GM23338 (cell line): ENCODE data around the gene KCNF1. TPM values are rescaled to one million over a fixed set of nuclear protein-coding genes. Genes with fewer than 3 reads are reported as not detected.

Source experiments
- ATAC-seq: fragments of 200-7000 bp; cut with Tn5 transposase; 3 replicates; pipeline ENCODE4 v1.9.1; 2020
- DNase-seq: peaks from one replicate; pipeline ENCODE4 v3.0.0-alpha.2; 2015; ENCODE audit warnings: low spot score
- H2AFZ ChIP-seq: fragments of 200-600 bp; sonication (generic); 2 replicates; pipeline ENCODE4 v1.8.0; 2016; ENCODE audit warnings: antibody characterized with exemption, mild to moderate bottlenecking, moderate library complexity
- H3F3A ChIP-seq: fragments of 200-600 bp; sonication (generic); replicated peaks from 2 replicates; pipeline ENCODE4 v1.8.0; 2017; ENCODE audit warnings: antibody characterized with exemption, mixed run types, low read depth
- H3K27ac ChIP-seq: fragments of 200-600 bp; sonication (generic); 2 replicates; pipeline ENCODE4 v1.6.1; 2016; ENCODE audit warnings: low read depth
- H3K27me3 ChIP-seq: fragments of 200-600 bp; sonication (generic); 2 replicates; pipeline ENCODE4 v1.8.0; 2016; ENCODE audit warnings: mild to moderate bottlenecking, mixed run types, moderate library complexity; ENCODE audit not compliant: insufficient read depth
- H3K36me3 ChIP-seq: fragments of 200-600 bp; sonication (generic); 2 replicates; pipeline ENCODE4 v1.8.0; 2016; ENCODE audit warnings: mild to moderate bottlenecking; ENCODE audit not compliant: insufficient read depth
- H3K4me1 ChIP-seq: fragments of 200-600 bp; sonication (generic); 2 replicates; pipeline ENCODE4 v1.8.0; 2016; ENCODE audit warnings: mild to moderate bottlenecking, moderate library complexity; ENCODE audit not compliant: insufficient read depth
- H3K4me2 ChIP-seq: fragments of 200-600 bp; sonication (generic); 2 replicates; pipeline ENCODE4 v1.7.1; 2017; ENCODE audit warnings: mixed run types
- H3K4me3 ChIP-seq: fragments of 200-600 bp; sonication (generic); 2 replicates; pipeline ENCODE4 v1.6.1; 2016; ENCODE audit warnings: mixed run types
- H3K79me2 ChIP-seq: fragments of 200-600 bp; sonication (generic); replicated peaks from 2 replicates; pipeline ENCODE4 v1.8.0; 2017; ENCODE audit warnings: mild to moderate bottlenecking; ENCODE audit not compliant: insufficient read depth
- H3K9me2 ChIP-seq: fragments of 200-600 bp; sonication (generic); 2 replicates; pipeline ENCODE4 v1.8.0; 2017; ENCODE audit not compliant: insufficient read depth
- H4K20me1 ChIP-seq: fragments of 200-600 bp; sonication (generic); replicated peaks from 2 replicates; pipeline ENCODE4 v1.8.0; 2017; ENCODE audit warnings: mild to moderate bottlenecking; ENCODE audit not compliant: insufficient read depth
- H3K27ac Mint-ChIP-seq: 2 replicates; pipeline ENCODE4 v1.8.0; 2020; ENCODE audit warnings: inconsistent platforms, mild to moderate bottlenecking, moderate library complexity, mixed read lengths
- H3K27me3 Mint-ChIP-seq: 3 replicates; pipeline ENCODE4 v1.8.0; 2022; ENCODE audit warnings: low read depth, mild to moderate bottlenecking, moderate library complexity, mixed read lengths, inconsistent platforms; ENCODE audit not compliant: insufficient read depth, poor library complexity
- H3K36me3 Mint-ChIP-seq: 3 replicates; pipeline ENCODE4 v1.8.0; 2021; ENCODE audit warnings: low read depth, mild to moderate bottlenecking, inconsistent platforms, moderate library complexity, mixed read lengths
- H3K4me1 Mint-ChIP-seq: 3 replicates; pipeline ENCODE4 v1.8.0; 2020; ENCODE audit warnings: mild to moderate bottlenecking, inconsistent platforms, mixed read lengths
- H3K4me3 Mint-ChIP-seq: 3 replicates; pipeline ENCODE4 v1.8.0; 2021; ENCODE audit warnings: moderate library complexity, mild to moderate bottlenecking, inconsistent platforms, mixed read lengths
- H3K9me3 Mint-ChIP-seq: 3 replicates; pipeline ENCODE4 v1.8.0; 2020; ENCODE audit warnings: moderate library complexity, mild to moderate bottlenecking, inconsistent platforms, mixed read lengths
- CREB1 ChIP-seq: fragments of 250-450 bp; sonication (Bioruptor Pico); IDR thresholded peaks from 2 replicates; pipeline ENCODE4 v1.5.0; 2020; ENCODE audit warnings: low read depth, mild to moderate bottlenecking, moderate library complexity
- ETS1 ChIP-seq: IDR thresholded peaks from 2 replicates; pipeline ENCODE4 v1.6.1; 2016; ENCODE audit warnings: antibody characterized with exemption
- EZH2 ChIP-seq: fragments of 200-600 bp; sonication (generic); IDR thresholded peaks from one replicate; pipeline ENCODE4 v1.8.0; 2017; ENCODE audit warnings: antibody characterized with exemption, mild to moderate bottlenecking, low read depth; ENCODE audit not compliant: unreplicated experiment
- EZH2phosphoT487 ChIP-seq: fragments of 200-600 bp; sonication (generic); IDR thresholded peaks from one replicate; pipeline ENCODE4 v1.8.1; 2018; ENCODE audit warnings: antibody characterized with exemption; ENCODE audit not compliant: unreplicated experiment
- JUNB ChIP-seq: IDR thresholded peaks from one replicate; pipeline ENCODE4 v1.6.1; 2016; ENCODE audit warnings: antibody characterized with exemption; ENCODE audit not compliant: unreplicated experiment
- ZNF331 ChIP-seq: fragments of 250-450 bp; sonication (Bioruptor Pico); IDR thresholded peaks from 2 replicates; pipeline ENCODE4 v1.5.0; 2020; ENCODE audit warnings: low read depth, mild to moderate bottlenecking, moderate library complexity
- ZNF462 ChIP-seq: fragments of 250-450 bp; sonication (Bioruptor Pico); IDR thresholded peaks from 2 replicates; pipeline ENCODE4 v1.5.0; 2020; ENCODE audit warnings: mild to moderate bottlenecking, moderate library complexity
- polyA plus RNA-seq: library from polyadenylated mRNA; unstranded; fragments of >200 nt; fragmentation: Nextera tagmentation; extraction: Ambion mirVana; gene quantifications from 2 replicates; pipeline ENCODE4 v1.2.1, GENCODE V29; 2016
- total RNA-seq: library from RNA; depleted of rRNA; stranded (reverse); fragments of >200 nt; shearing (Covaris generic); gene quantifications from 2 replicates; pipeline ENCODE4 v1.2.3, GENCODE V29; 2014

Gene KCNF1
- total and polyA plus RNA-seq, 2 experiments from 2014 or later: 0.11 to 1.5 TPM

- no peak for TF ChIP-seq CREB1 (CRISPR knock-in tag)
These were observed 20.0 kb downstream of the KCNF1 start (continued) for GRCh38 chr2:10931710-10932255.

- peaks cover 29% of the 10 kb centered on the region for H3K4me1 Mint-ChIP-seq
- peaks cover 17% of the 10 kb centered on the region for H3K4me1 ChIP-seq
- no peak overlapping the region for H3K27ac Mint-ChIP-seq
- no peaks in the 10 kb centered on the region for H3K27me3 ChIP-seq
- peaks cover 4% of the 10 kb centered on the region; the same call in 1 of the 3 replicates for H3K9me3 Mint-ChIP-seq
- no peaks in the 10 kb centered on the region; the same call in 2 of the 3 replicates for H3K36me3 Mint-ChIP-seq
- peaks cover 17% of the 10 kb centered on the region for H3K27me3 Mint-ChIP-seq
- H3K36me3 ChIP-seq: no peaks in the 10 kb centered on the region
- no peaks in the 10 kb centered on the region for H3F3A ChIP-seq
- no peak overlapping the region for H3K4me3 Mint-ChIP-seq
- DNase-seq (no peak), ATAC-seq (no peak)
- H2AFZ ChIP-seq: no peak overlapping the region
- H3K9me2 ChIP-seq: no peaks in the 10 kb centered on the region
- TF ChIP-seq ZNF462 (CRISPR knock-in tag) (no peak), EZH2 (no peak), ZNF331 (CRISPR knock-in tag) (no peak), ETS1 (no peak), EZH2phosphoT487 (no peak), JUNB (no peak)
- H3K79me2 ChIP-seq: no peaks in the 10 kb centered on the region
- no peak overlapping the region for H3K4me2 ChIP-seq
- H3K4me3 ChIP-seq: no peak overlapping the region
- H4K20me1 ChIP-seq: no peaks in the 10 kb centered on the region
- H3K27ac ChIP-seq: no peak overlapping the region
These were observed 20.8 kb downstream of the KCNF1 start for GRCh38 chr2:10932345-10933151.
